ENCODE results near the gene VTI1A.

VTI1A gene

DNA sequence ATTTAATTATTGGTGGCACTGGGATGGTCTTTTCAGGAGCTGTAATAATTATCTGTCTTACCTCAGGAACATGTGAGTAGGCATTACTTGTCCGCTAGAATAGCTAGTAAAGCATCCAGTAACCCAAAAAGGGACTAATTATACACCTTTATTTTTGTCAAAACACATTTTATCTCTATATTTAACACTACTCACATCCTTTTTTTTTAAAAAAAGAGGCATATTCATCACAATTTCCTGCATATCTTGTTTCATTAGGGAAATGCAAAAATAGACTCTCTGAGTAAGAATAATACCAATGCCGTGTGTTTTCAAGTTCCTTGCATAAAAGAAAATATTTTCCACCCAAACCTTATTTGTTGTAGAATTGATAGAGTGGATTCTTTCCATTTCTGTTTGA lies 99.5 kb downstream of the VTI1A start:
- DNase-seq (ENCODE audit: low read depth): no peak

DNA sequence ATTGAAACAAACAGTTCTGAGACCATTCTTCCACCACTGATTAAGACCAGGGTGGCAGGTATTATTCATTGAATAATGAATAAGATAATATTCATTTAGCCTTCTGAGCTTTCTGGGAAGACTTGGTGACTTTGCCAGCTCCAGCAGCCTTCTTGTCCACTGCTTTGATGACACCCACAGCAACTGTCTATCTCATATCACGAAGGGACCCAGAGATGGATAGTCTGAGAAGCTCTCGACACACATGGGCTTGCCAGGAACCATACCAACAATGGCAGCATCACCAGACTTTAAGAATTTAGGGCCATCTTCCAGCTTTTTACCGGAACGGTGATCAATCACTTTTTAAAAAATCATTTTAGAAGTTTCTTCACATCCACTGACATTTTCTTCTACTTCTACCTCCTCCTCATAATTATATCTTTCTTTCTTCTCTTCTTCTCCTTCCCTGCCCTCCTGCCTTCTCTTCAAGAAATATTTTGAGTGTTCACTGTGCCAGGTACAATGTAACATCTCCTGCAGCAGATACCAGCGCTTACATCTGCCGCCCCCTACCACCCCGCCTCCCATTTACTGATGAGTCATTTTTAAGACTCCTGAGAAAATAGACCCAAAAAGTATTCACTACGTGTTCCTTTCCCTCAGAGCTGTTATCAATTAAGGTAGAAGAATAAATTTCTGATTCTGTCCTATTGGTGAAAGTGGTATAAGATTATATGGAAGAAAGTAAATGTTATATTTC lies 101.7 kb downstream of the VTI1A start:
- DNase-seq (ENCODE audit: low read depth): no peak

DNA sequence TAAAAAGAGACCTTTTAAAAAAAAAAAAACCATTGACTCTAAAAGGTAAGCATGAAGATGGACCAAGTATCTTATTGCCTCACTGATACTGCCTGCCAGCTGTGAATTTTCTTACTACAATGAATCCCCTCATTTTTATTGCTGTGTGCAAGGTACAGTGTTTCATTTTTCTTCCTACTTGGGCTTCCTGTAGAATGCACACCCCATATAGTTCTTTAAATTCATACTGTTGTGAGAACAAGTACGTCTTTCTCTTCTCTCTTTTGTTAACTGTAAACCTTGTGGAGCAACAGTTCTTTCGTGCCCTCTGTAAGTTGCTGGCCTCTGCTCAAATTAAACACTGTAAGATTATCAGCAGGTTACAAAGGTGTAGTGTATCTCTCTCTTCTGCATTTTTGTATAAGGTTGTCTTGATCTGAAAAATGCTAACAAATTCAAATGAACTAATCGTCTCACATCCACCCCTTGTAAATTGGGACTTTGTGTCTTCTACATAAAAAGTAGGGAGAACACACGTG lies 105.6 kb downstream of the VTI1A start:
- no peak for DNase-seq (ENCODE audit: low read depth)

DNA sequence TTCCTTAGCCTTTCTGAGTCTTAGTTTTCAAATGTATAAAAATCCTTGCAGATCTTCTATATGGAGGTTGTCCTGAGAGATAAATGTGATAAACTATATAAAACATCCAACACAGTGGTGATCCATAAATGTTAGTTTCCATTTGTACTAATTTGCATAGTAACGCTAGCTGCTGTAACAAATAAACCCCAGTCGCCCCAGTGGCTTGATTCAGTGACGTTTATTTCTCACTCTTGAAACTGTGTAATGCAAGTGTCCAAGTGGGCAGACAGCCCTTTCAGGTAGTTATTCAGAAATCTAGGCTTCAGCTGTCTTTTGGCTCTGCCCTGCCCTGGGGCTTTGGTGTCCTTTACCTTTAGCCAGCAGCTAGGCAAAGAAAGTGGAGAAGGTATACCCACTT lies 106.3 kb downstream of the VTI1A start:
- no peak for DNase-seq (ENCODE audit: low read depth)

DNA sequence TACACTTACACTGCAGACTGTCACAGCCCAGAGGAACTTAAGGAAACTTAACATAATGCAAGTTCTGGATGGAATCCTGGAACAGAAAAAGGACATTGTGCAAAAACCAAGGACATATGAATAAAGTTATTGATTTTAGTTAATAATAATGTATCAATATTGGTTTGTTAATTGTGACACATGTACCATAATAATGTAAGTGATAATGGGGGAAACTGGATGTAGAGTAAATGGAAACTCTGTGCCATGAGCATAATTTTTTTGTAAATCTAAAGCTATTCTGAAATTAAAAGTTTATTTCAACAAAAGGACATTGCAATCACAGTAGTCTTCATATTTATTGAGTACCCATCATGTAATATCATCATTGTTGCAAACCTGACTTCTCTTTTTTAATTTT lies 107.2 kb downstream of the VTI1A start:
- no peak for DNase-seq (ENCODE audit: low read depth)

DNA sequence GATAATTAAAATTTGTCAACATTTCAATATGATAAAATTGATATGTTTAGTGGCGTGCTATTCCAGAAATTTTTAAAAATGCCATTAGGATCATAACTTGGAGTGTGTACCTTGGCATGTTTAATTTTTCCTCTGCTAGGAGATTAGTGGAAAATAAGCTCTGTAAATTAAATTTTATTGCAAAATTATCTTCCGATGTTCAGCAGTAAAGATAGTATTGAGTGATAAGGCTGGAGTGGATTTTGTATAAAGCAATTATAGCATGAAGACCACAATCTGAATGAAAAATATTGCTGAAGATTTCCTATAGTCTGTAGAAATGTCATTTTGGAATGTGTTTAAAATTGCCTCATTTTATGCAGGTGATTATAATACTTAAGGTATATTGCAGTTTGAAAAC lies 110.2 kb downstream of the VTI1A start:
- DNase-seq (ENCODE audit: low read depth): no peak

DNA sequence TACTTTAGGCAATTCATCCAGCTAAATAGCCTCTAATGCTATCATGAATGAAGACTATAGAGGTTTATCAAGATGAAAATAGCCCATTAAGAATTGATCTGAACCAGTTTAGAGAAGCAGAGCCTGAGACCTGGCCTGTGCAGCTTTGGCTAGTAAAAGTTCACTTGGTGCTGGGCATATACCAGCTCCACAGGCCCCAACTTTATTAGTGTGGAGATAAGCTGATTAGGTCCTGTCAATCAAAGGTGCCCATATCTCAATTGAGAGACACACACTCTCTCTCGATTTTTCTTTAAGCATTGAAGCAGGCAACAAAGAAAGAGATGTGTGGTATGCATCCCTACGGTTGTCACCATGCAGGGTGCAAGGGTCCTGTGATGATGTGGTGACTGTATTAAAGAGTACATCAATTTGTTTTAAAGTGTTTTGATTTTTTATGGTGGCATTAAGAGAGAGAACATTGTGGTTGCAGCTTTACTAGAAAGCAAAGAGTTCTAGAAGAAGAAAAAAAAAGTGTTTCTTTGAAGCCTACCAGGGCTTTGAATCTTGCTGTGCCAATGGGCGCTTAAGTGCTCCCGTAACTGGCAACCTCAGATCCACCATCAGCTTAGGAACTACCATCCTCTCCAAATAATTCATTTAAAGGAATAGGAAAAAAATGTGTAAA lies 111.6 kb downstream of the VTI1A start:
- no peak for DNase-seq (ENCODE audit: low read depth)

DNA sequence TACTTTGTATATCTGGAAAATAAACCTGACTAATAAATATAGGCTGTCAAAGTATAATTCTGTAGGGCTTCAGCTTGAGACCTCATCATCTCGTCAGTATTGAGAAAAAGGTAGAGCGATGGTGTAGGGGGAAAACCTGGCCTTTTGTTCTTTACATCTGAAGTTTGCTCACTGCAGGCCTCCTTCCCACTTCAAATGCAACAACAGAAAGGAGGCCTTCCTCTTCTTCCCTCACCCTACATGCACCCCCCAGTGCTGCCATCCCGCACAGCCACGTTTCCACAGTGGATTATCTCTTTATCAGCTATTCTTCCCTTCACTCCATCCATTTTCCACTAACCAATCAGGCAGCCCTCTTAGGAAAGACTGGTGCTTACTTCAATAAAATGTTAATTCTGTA lies 112.3 kb downstream of the VTI1A start:
- DNase-seq (ENCODE audit: low read depth): no peak

DNA sequence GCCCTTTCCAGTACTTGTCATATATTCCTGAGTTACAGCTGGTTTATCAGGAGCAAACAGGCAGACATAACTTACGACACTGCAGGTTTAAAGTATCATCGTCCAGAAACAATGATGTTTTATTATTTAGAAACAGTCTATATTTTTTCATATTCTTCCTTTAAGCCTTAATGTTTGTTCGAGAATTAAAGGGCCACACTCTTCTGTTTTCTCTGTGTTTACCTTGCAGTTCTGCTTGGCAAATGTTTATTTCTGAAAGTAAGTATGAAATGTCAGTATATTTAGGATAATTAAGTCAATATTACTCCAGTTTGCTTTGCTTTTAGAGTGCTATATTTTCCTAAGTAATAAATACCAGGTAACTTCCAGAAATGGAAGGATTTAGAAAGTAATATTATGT lies 115.1 kb downstream of the VTI1A start:
- no peak for DNase-seq (ENCODE audit: low read depth)

DNA sequence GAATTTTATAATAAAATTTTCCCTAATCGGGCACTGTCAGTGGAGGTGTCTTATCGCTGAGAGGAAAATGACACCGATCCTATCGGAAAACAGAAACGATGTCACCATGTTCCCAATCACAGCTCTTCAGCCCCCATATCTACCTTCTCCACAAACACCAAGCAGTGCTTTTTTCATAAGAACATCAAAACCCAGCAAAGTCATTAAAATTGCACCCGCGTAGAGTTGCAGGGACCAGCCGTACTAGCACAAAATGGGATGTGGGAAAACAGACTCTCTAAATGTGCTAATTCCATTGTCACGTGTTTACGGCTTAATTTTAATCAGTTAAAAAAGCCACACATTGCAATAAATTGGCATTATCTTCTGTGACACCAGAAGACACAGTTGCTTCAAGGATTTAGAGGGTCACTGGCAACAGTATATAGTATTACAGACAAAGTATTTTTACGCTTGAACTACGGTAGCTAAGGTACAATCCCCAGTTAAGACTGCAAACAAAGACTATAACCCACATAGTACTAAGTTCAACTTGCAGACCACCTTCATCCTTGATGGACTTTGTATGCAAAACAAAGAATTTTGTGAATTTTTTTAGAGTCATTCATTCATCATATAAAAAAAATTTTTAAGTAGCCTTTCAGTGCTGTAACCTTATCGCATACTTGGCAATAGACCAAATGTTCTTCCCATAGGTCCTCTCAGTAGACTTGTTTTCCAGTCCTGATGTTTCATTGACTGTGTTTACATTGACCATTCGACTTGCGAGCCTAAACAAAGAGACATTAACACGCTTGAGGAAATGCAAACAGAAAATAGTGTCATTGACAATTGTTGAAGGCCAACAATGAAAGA lies 116.0 kb downstream of the VTI1A start:
- no peak for DNase-seq (ENCODE audit: low read depth)

DNA sequence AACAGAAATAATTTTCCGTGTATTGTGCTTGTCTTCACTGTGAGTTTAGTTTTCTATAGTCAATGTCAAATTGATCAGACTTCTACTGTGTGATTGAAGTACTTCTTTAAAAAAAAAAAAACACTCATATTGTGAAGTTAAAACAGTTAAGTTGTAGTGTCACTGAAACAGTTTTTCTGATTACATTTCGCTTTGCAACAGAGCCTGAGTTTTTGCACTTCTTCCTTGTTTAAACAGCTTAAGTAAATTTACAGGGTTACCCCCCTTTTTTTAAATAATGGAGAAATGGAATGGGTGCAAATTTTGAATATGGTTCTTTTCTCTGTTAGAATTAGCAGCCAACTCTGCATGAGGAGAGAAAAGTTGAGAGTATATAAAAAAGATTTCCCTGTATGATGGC lies 117.3 kb downstream of the VTI1A start:
- no peak for DNase-seq (ENCODE audit: low read depth)

DNA sequence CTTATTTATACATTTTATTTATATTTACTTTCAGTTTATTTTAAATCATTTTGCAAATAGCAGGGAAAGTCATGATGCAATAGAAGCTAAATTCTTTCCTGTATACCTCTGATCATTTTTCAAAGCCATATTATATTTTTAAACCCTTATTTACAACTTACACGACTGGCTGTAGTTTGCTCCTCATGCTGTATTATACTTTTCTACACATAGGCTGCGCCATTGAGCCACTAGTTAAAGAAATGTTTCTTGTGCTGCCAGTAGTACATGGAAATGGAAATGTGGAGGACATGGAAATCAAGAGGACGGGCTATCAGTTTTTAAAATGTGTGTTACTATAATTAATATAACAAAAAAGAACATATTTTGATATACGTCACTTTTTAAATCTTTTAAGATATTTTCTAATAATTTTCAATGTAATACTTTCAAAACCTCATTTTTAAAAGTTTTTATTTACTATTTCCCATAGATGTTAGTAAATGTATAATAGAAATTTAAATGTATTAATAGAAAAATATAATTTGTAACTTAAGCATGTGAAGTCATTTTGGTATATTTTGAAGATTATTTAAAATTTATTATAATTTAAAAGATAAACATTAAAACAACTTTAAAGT lies 118.5 kb downstream of the VTI1A start:
- no peak for DNase-seq (ENCODE audit: low read depth)

DNA sequence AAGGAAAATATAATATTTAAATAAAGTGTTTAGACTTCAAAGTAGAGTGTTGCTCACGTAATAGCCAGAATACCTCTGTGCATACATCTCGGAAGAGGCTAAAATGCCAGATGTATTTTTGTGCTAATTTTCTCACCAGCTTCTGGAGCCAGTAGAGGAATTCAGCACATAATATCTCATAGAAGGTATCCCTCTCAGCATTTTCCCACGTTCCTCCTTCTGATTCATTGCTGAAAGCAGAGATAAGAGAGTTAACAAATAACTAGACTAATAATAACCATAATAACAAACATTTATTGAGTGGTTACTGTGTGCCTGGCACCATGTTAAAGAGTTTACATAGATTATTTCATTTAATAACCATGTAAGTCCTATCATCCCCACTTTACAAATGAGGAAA lies 123.6 kb downstream of the VTI1A start:
- no peak for DNase-seq (ENCODE audit: low read depth)

DNA sequence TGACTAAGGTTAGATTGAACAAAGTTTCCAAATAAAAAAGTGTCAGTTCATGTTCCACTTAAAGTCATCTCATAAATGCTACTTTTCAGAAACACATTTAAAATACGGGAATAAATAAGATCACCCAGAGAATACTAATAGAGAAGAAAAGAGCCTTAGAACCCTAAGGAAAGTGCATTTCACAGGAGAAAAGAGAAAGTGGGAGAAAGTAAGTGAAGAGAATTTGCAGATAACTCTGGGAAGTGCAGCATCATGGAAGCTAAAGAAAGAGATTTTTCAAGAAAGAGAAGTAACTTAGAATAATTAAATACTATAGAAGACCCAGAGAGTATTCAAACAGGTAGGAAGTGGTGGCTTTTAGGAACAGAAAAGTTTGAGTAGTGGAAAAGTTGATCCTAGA lies 132.6 kb downstream of the VTI1A start:
- no peak for DNase-seq (ENCODE audit: low read depth)

DNA sequence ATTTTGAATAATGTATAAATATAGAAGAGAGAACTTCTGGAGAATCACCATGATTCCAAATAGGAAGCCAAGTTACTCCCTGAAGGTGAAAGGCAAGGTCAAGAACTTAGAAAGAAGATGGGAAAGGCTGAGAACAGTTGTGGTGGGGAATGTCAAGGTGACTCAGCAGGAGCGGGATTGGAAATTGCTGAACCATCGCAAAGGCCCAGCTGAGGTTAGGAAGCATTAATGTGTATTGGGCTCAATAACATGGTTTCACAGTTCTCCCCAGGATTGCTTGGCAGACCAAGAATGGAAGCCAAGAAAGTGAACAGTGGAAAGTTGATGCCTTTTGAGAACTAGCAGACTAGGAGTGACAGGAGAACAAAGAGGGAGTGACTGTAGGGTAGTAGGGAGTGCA lies 133.3 kb downstream of the VTI1A start:
- no peak for DNase-seq (ENCODE audit: low read depth)

DNA sequence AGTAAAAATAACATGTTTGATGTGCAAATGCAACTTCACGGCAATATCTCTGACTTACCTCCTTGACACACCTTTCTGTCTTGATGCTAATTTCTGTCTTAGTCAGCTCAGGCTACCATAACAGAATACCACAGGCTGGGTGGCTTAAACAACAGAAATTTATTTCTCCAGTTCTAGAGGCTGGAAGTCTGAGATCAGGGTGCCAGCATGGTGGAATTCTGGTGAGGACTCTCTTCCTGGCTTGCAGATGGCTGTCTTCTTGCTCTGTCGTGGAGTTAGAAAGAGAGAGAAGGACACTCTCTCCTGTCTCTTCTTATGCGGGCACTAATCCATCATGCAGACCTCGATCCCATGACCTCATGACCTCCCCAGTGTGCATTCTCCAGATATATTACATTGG lies 134.9 kb downstream of the VTI1A start:
- DNase-seq (ENCODE audit: low read depth): no peak

DNA sequence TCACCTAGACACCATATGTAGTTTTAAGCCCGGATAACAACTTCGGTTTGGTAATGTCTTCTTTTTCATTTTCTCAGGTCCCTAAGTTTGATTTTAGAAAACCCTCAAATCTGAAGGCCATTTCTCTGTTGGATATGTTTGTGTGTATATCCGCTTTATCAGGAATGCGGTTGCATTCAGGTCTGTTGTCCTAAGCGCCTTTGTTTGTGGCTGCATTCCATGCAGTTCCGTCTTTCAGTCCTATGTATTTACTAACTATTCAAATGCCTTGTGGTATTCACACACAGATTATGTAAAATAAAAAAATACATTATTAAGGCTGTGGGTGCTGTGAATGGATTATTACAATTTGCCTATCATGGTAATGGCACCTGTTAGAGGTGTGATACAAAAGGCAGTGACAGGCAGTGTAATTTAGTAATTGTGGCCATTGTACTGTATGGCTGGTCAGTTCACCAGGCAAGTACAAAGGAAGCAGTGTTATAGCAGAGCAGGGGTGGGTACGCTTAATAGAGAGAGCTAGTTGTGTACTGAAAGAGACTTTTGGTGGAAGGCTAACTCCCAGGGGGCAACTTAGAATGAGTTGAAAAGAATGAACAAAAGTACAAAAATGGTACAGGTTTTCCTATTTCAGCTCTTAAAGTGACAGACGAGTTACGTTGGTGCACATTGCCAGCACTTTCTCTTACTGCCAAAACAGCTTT lies 136.4 kb downstream of the VTI1A start:
- no peak for DNase-seq (ENCODE audit: low read depth)

DNA sequence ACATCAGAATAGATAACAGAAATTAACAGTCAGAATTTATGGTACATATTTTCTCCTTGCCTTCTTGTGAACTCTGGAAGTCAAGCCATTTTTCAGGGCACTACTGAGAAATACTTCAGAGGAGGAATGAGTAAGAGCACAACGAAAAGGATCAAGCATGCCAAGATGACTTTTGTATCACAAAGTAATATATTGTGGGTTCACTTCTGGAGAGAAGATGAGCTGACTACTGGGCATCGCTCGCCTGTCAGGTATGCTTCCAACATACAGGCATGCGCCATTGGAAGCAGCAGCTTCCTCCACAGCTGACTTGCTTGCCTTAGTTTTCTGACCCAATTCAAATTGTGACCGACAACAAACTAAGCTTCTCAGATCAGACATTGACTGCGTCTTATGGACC lies 137.3 kb downstream of the VTI1A start:
- DNase-seq (ENCODE audit: low read depth): no peak

DNA sequence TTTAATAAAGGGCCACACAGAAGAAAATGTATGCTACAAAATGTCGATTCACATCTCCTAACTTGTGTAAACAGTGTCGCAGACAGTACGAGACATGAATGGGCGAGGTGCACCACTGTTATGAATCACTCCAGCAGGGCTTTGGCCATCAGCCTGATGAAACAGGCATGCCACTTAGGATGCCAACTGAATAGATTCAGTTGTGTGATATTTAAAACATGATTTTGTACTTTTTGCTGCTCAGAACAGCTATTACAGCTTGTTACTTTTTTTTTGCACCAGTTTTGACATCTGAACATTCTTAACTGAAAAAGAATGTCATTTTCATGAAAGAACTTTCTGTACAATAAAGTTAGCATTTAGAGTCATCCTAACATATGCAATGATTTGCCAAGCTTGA lies 138.1 kb downstream of the VTI1A start:
- no peak for DNase-seq (ENCODE audit: low read depth)

DNA sequence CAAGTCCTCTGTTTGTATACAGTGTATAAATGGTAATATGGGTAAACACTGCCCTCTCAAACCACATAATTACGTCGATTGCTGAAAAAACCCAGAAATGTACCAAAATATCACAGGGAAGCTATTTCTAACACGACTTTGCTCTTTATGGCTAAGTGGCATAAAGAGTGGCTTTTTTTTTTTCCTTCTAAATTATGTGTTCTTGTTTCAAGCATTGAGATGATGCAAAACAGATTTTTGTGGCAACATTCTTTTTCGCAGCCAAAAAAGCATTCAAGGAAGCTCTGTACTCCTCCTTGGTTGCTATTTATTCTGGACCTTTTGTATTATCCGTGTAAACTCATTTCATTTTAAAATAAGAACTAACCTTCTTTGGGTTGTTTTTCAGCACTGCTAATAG lies 138.9 kb downstream of the VTI1A start:
- no peak for DNase-seq (ENCODE audit: low read depth)

DNA sequence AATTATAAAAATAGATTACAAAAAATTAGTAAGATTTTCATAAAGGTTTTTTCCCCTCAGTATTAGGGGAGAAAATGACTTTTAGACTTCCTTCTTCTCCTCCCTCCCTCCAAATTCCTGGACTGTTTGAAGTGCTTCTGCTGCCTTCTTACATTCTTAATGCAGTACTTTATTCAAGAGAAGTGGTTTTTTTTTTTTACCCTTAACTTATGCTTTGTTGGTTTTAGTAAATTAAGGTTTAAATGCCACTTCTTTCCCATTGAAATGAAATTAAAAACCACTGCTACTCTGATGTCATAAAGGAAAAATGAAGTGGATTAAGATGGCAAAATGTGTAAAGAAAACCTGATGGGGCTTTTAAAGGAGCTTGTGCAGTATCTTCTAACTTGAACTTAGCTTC lies 140.7 kb downstream of the VTI1A start:
- DNase-seq (ENCODE audit: low read depth): no peak
